GM19238 (cell line): Measurements from ENCODE around the gene EBF3.

Source experiments
- DNase-seq: peaks from one replicate; pipeline ENCODE4 v3.0.0; 2011; ENCODE audit warnings: low spot score; ENCODE audit not compliant: insufficient read length

Gene EBF3

GRCh38 chr10:129971381-129972144 lies 7.5 kb upstream of the EBF3 start:
- no peak for DNase-seq

- no peak for DNase-seq
Observed at GRCh38 chr10:129970465-129971364, 6.6 kb upstream of the EBF3 start.

- no peak for DNase-seq
Observed at GRCh38 chr10:129969911-129970464, 5.9 kb upstream of the EBF3 start.

GRCh38 chr10:129969184-129969910 lies 5.3 kb upstream of the EBF3 start:
- DNase-seq: no peak

- DNase-seq: no peak
Observed at GRCh38 chr10:129968853-129969183, 4.7 kb upstream of the EBF3 start.

GRCh38 chr10:129968020-129968852 lies 4.2 kb upstream of the EBF3 start:
- no peak for DNase-seq

- no peak for DNase-seq
Observed at GRCh38 chr10:129967579-129968019, 3.5 kb upstream of the EBF3 start.

- DNase-seq: no peak
Observed at GRCh38 chr10:129966889-129967578, 3.0 kb upstream of the EBF3 start.

GRCh38 chr10:129966370-129966888 lies 2.4 kb upstream of the EBF3 start:
- no peak for DNase-seq

GRCh38 chr10:129965959-129966358 lies 1.9 kb upstream of the EBF3 start:
- no peak for DNase-seq

GRCh38 chr10:129965425-129965808 lies 1.3 kb upstream of the EBF3 start:
- no peak for DNase-seq

GRCh38 chr10:129964611-129965424 lies 744 bp upstream of the EBF3 start:
- no peak for DNase-seq

- DNase-seq: no peak
Observed at GRCh38 chr10:129962872-129963640, 1.0 kb downstream of the EBF3 start.

GRCh38 chr10:129962031-129962871 lies 1.8 kb downstream of the EBF3 start:
- no peak for DNase-seq

- DNase-seq: no peak
Observed at GRCh38 chr10:129961157-129961701, 2.8 kb downstream of the EBF3 start.

- no peak for DNase-seq
Observed at GRCh38 chr10:129960481-129961156, 3.5 kb downstream of the EBF3 start.
